OCI-LY3 (cell line): ENCODE results near the gene C17orf113.

Experiments
- H2AFZ ChIP-seq: fragments of 200-600, 300-600 bp; shearing (Covaris generic); 2 replicates; pipeline ENCODE4 v1.6.0; 2014; ENCODE audit warnings: antibody characterized with exemption, low read depth, low read length
- H3K27ac ChIP-seq: fragments of 200-600, 300-600 bp; sonication (generic); 2 replicates; pipeline ENCODE4 v1.5.1; 2014; ENCODE audit warnings: mild to moderate bottlenecking, low read length, moderate library complexity, mixed read lengths
- H3K27me3 ChIP-seq: fragments of 200-600, 300-600 bp; sonication (generic); 2 replicates; pipeline ENCODE4 v1.6.1; 2014; ENCODE audit warnings: low read depth, low read length, mixed read lengths
- H3K36me3 ChIP-seq: fragments of 200-600, 300-600 bp; sonication (generic); replicated peaks from 2 replicates; pipeline ENCODE3; 2014; ENCODE audit warnings: low read depth, low read length, mixed read lengths
- H3K4me1 ChIP-seq: fragments of 300-600, 200-600 bp; sonication (generic); 2 replicates; pipeline ENCODE4 v1.6.1; 2014; ENCODE audit warnings: low read length, mixed read lengths
- H3K4me2 ChIP-seq: fragments of 200-600, 300-600 bp; sonication (generic); 2 replicates; pipeline ENCODE4 v1.6.1; 2014; ENCODE audit warnings: low read length, mixed read lengths
- H3K4me3 ChIP-seq: fragments of 300-600, 200-600 bp; sonication (generic); 2 replicates; pipeline ENCODE4 v1.5.1; 2014; ENCODE audit warnings: antibody characterized with exemption, mild to moderate bottlenecking, low read length, moderate library complexity
- H3K79me2 ChIP-seq: fragments of 300-600, 200-600 bp; shearing (Covaris generic); 2 replicates; pipeline ENCODE4 v1.6.1; 2014; ENCODE audit warnings: mild to moderate bottlenecking, low read length, mixed read lengths
- H3K9ac ChIP-seq: fragments of 300-600, 200-600 bp; shearing (Covaris generic); 2 replicates; pipeline ENCODE4 v1.6.0; 2014; ENCODE audit warnings: mild to moderate bottlenecking, low read length, moderate library complexity
- H3K9me3 ChIP-seq: fragments of 200-600, 300-600 bp; shearing (Covaris generic); 2 replicates; pipeline ENCODE4 v1.6.1; 2014; ENCODE audit warnings: low read length, mixed read lengths; ENCODE audit not compliant: insufficient read depth
- H4K20me1 ChIP-seq: fragments of 200-600, 300-600 bp; sonication (generic); 2 replicates; pipeline ENCODE4 v1.6.1; 2016; ENCODE audit warnings: low read length, mixed read lengths; ENCODE audit not compliant: insufficient read depth
- EZH2phosphoT487 ChIP-seq: fragments of 200-600 bp; shearing (Covaris generic); IDR thresholded peaks from 2 replicates; pipeline ENCODE4 v1.6.1; 2018; ENCODE audit warnings: antibody characterized with exemption, mixed run types, low read depth
- TF ChIP-seq, protein P1 (sequence below): fragments of 200-600, 300-600 bp; sonication (generic); IDR thresholded peaks from 2 replicates; pipeline ENCODE4 v1.5.1; 2014; ENCODE audit warnings: antibody characterized with exemption, low read length, low read depth

C17orf113 gene

DNA sequence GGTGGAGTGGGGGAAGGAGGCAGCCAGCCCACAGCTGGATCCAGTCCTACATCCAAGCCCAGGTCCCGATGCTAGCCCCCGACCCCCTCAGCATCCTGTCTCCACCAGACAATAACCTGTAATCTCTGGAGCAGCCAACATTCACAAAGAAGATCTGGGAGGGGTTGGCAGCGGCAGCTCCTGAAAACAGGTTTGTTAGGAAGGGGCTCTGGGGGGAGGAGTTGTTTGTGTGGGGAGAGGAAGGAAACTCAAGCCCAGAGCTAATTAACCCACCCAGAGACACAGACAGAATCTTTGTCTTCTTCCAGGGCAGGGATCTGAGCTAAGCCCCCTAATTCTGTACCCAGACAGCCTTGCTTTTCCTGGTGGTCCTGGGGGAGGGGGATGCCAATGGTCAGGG lies 4.6 kb upstream of the C17orf113 start:
- no peaks in the 10 kb centered on the region for H3K27me3 ChIP-seq
- no peak overlapping the region for H3K4me2 ChIP-seq
- H3K9me3 ChIP-seq: peaks cover 6% of the 10 kb centered on the region; the same call in 1 of the 2 replicates
- H2AFZ ChIP-seq: no peak overlapping the region
- H3K4me1 ChIP-seq: peaks cover 12% of the 10 kb centered on the region; the same call in 1 of the 2 replicates
- no peak overlapping the region for H3K4me3 ChIP-seq
- TF ChIP-seq, protein P1, sequence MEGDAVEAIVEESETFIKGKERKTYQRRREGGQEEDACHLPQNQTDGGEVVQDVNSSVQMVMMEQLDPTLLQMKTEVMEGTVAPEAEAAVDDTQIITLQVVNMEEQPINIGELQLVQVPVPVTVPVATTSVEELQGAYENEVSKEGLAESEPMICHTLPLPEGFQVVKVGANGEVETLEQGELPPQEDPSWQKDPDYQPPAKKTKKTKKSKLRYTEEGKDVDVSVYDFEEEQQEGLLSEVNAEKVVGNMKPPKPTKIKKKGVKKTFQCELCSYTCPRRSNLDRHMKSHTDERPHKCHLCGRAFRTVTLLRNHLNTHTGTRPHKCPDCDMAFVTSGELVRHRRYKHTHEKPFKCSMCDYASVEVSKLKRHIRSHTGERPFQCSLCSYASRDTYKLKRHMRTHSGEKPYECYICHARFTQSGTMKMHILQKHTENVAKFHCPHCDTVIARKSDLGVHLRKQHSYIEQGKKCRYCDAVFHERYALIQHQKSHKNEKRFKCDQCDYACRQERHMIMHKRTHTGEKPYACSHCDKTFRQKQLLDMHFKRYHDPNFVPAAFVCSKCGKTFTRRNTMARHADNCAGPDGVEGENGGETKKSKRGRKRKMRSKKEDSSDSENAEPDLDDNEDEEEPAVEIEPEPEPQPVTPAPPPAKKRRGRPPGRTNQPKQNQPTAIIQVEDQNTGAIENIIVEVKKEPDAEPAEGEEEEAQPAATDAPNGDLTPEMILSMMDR: no peak
- no peak for TF ChIP-seq EZH2phosphoT487
- peaks cover 65% of the 10 kb centered on the region for H3K36me3 ChIP-seq
- peaks cover 56% of the 10 kb centered on the region for H4K20me1 ChIP-seq
- H3K27ac ChIP-seq: no peak overlapping the region
- H3K79me2 ChIP-seq: peaks cover 28% of the 10 kb centered on the region; the same call in 1 of the 2 replicates
- H3K9ac ChIP-seq: no peak overlapping the region

DNA sequence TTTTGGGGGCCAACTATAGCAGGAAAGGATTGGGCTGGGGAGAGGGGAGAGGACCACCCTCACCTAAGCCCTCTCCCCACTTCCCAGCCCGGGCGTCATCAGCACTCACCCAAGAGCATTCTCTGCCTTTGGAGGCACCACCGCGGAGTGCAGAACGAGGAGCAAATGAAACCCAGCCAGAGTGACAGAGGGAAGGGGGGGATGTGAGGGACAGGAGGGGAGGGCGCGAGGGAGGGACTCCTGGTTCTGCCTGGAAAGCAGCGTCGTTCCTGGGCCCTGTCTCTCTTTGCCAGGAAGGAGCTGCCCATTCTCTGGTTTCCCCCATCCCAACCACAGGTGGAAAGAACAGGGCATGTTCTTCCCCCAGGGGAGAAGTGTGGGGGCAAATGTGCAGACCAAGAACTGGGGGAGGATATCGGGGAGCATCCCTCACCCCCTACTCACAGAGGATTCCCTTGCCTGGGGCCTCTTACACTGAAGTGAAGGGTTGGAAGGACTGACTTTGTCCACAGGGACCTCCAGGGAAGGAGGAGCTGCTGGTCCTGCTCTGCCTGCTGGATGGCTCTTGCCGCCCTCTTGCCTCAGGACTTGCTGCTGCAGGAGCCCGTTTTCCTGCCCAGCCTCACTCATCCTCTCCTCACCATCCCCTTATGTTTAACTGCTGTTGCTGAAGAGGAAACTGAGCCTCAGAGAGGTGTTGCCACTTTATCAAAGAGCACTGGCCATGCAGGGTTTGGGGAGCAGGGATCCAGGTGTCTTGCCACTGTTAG lies 3.5 kb upstream of the C17orf113 start:
- Histone ChIP-seq H3K79me2 (peaks cover 35% of the 10 kb centered on the region; the same call in 1 of the 2 replicates), H3K27ac (no peak overlapping the region), H3K9me3 (peaks cover 6% of the 10 kb centered on the region; the same call in 1 of the 2 replicates), H3K4me3 (no peak overlapping the region), H2AFZ (no peak overlapping the region), H3K9ac (no peak overlapping the region), H3K4me1 (peaks cover 12% of the 10 kb centered on the region; the same call in 1 of the 2 replicates), H3K4me2 (no peak overlapping the region), H3K36me3 (peaks cover 58% of the 10 kb centered on the region), H3K27me3 (no peaks in the 10 kb centered on the region), H4K20me1 (peaks cover 67% of the 10 kb centered on the region)
- TF ChIP-seq, protein P1: no peak
- TF ChIP-seq EZH2phosphoT487: no peak

DNA sequence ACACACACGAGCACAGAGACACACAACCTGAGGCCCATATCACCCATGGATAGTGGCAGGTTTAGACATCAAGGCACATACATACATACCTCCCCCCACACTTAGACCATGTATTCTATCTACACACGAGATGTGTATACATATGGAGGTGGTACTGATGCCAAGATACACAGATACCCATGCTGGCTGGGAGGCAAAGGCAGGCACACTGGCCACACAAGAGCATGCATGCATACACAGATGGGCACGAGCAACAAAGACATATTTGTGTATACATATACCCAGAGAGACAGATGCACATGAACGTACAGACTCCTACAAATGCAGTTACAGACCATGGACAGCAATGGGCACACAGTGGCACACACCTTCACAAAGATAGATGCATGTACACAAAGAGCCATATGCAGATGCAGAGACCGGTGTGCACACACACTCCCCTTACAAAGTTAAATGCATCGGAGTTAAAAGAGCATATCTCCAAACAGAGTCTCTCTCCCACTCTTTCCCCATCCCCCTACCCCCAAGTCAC lies 2.0 kb upstream of the C17orf113 start:
- no peak overlapping the region for H2AFZ ChIP-seq
- no peak overlapping the region for H3K4me2 ChIP-seq
- no peak overlapping the region for H3K9ac ChIP-seq
- H4K20me1 ChIP-seq: peaks cover 74% of the 10 kb centered on the region
- H3K27me3 ChIP-seq: no peaks in the 10 kb centered on the region
- no peak overlapping the region for H3K27ac ChIP-seq
- H3K36me3 ChIP-seq: peaks cover 45% of the 10 kb centered on the region
- no peak for TF ChIP-seq EZH2phosphoT487
- TF ChIP-seq, protein P1: no peak
- H3K4me1 ChIP-seq: peaks cover 11% of the 10 kb centered on the region; the same call in 1 of the 2 replicates
- H3K4me3 ChIP-seq: no peak overlapping the region
- H3K9me3 ChIP-seq: peaks cover 5% of the 10 kb centered on the region; the same call in 1 of the 2 replicates
- peaks cover 35% of the 10 kb centered on the region; the same call in 1 of the 2 replicates for H3K79me2 ChIP-seq

DNA sequence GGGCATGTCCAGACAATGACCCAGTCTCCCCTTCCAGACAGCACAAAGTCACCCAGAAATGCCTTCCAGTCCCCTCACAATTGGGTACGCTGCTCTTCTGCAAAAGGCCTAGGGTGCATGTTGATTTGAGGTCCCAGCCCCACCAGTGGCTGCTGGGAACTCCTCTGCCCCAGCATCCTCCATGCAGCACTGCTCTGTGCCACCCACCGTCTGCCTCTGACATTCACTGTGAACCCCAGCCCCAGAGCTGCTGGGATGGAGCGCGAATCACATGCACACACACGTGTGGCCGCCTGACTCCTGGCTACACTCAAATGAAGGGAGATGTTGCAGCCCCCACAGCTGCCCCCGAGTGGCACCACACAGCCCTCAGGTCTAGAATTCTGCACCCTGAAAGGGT lies 1.2 kb upstream of the C17orf113 start:
- Histone ChIP-seq H3K27ac (no peak overlapping the region), H3K4me3 (no peak overlapping the region), H3K4me1 (peaks cover 3% of the 10 kb centered on the region; the same call in 1 of the 2 replicates), H3K9ac (no peak overlapping the region), H4K20me1 (peaks cover 74% of the 10 kb centered on the region), H3K79me2 (peaks cover 37% of the 10 kb centered on the region; the same call in 1 of the 2 replicates), H3K9me3 (no peaks in the 10 kb centered on the region), H2AFZ (no peak overlapping the region), H3K27me3 (no peaks in the 10 kb centered on the region), H3K4me2 (no peak overlapping the region), H3K36me3 (peaks cover 37% of the 10 kb centered on the region)
- TF ChIP-seq EZH2phosphoT487: no peak
- TF ChIP-seq, protein P1: no peak
